Large intestine (tissue), 12 donors: ENCODE results near the gene TRHDE. TPM values are rescaled to one million over a fixed set of nuclear protein-coding genes. Genes with fewer than 3 reads are reported as not detected.

ENCODE experiments used
- DNase-seq, 2 donors: peaks; one replicate each; pipeline versions ENCODE4 v3.0.0 to v3.0.0-alpha.2; 2013
- H3K27ac ChIP-seq: one replicate; pipeline ENCODE4 v1.5.1; 2013; ENCODE audit warnings: low read length
- H3K27me3 ChIP-seq: 2 replicates; pipeline ENCODE4 v1.6.1; 2013; ENCODE audit warnings: low read length; ENCODE audit not compliant: control insufficient read depth, insufficient read depth
- H3K36me3 ChIP-seq: 2 replicates; pipeline ENCODE4 v1.6.1; 2013; ENCODE audit warnings: low read length; ENCODE audit not compliant: control insufficient read depth, insufficient read depth
- H3K4me1 ChIP-seq: one replicate; pipeline ENCODE4 v1.6.1; 2013; ENCODE audit warnings: low read length; ENCODE audit not compliant: control insufficient read depth, insufficient read depth
- H3K4me3 ChIP-seq: one replicate; pipeline ENCODE4 v1.5.1; 2013; ENCODE audit warnings: low read length
- H3K9me3 ChIP-seq: one replicate; pipeline ENCODE4 v1.6.1; 2013; ENCODE audit warnings: mild to moderate bottlenecking, low read depth, low read length, moderate library complexity; ENCODE audit not compliant: control insufficient read depth
- WGBS: methylation state at CpG from one replicate; pipeline ENCODE4 v1.1.5; 2013; ENCODE audit warnings: low lambda C conversion rate; ENCODE audit not compliant: insufficient coverage; 5-methylcytosine and 5-hydroxymethylcytosine counted together
- long read RNA-seq, 11 donors: transcript quantifications; one replicate each; lab custom pipeline, GENCODE V29; 2026
- polyA plus RNA-seq: library from polyadenylated mRNA; unstranded; fragments of 120-200 nt; gene quantifications from one replicate; pipeline ENCODE4 v1.2.1, GENCODE V29; 2013

The TRHDE gene
- polyA plus RNA-seq = 14.2 TPM
- long read RNA-seq, donor 1, partial matches to known transcripts = 5 of 5 reads
- long read RNA-seq, donor 1, other reads (novel, unspliced or antisense) = 0 of 5 reads
- long read RNA-seq, donor 2, partial matches to known transcripts = 51 of 58 reads
- long read RNA-seq, donor 2, other reads (novel, unspliced or antisense) = 7 of 58 reads
- long read RNA-seq, donor 3 = 0 reads
- long read RNA-seq, donor 4 = 0 reads
- long read RNA-seq, donor 5 = 0 reads
- long read RNA-seq, donor 6, full-length matches to known transcripts = 1 of 11 reads
- long read RNA-seq, donor 6, partial matches to known transcripts = 10 of 11 reads
- long read RNA-seq, donor 6, other reads (novel, unspliced or antisense) = 0 of 11 reads
- long read RNA-seq, donor 7 = 0 reads
- long read RNA-seq, donor 8, full-length matches to known transcripts = 1 of 46 reads
- long read RNA-seq, donor 8, partial matches to known transcripts = 45 of 46 reads
- long read RNA-seq, donor 8, other reads (novel, unspliced or antisense) = 0 of 46 reads
- long read RNA-seq, donor 9, full-length matches to known transcripts = 2 of 2 reads
- long read RNA-seq, donor 9, partial matches to known transcripts = 0 of 2 reads
- long read RNA-seq, donor 9, other reads (novel, unspliced or antisense) = 0 of 2 reads
- long read RNA-seq, donor 10, full-length matches to known transcripts = 1 of 17 reads
- long read RNA-seq, donor 10, partial matches to known transcripts = 16 of 17 reads
- long read RNA-seq, donor 10, other reads (novel, unspliced or antisense) = 0 of 17 reads
- long read RNA-seq, donor 11, full-length matches to known transcripts = 2 of 20 reads
- long read RNA-seq, donor 11, partial matches to known transcripts = 18 of 20 reads
- long read RNA-seq, donor 11, other reads (novel, unspliced or antisense) = 0 of 20 reads

- H3K27me3 ChIP-seq = peaks cover 15% of the 10 kb centered on the region
- peaks cover 4% of the 10 kb centered on the region for H3K9me3 ChIP-seq
- no peaks in the 10 kb centered on the region for H3K36me3 ChIP-seq
- H3K27ac ChIP-seq = peak within 1 kb of the TSS; percentile 94
- 0% methylated on average over 1 of the region's 60 CpGs for WGBS
- peak in 1 of 2 donors; percentile 67 for DNase-seq
- peaks cover 6% of the 10 kb centered on the region for H3K4me1 ChIP-seq
- peak within 1 kb of the TSS; percentile 89 for H3K4me3 ChIP-seq
Measured at GRCh38 chr12:72272091-72272661, at the start of gene TRHDE. TRHDE (plus strand) TSS chr12:72272370; CDS start chr12:72272644, 274 bp downstream.

DNA sequence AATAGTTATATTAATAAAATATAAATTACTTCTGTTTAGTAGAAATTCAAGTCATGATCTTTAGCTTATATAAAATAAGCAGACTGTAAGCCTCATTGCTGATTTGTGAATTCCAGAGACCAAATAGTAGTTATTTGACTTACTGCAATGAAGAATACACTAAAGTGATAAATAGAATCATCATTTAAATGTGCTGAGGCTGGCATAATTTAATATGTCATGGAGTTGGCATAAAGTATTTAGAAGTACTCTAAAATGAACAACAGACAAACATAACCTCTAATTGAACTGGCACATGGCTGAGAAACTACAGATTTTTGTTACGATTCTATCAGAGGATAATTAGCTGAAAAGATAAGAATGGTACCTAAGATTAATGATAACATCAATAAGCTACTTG lies 45.7 kb upstream of the TRHDE start:
- H3K4me1 ChIP-seq = no peaks in the 10 kb centered on the region
- no peak overlapping the region for H3K27ac ChIP-seq
- no peak for DNase-seq
- no peaks in the 10 kb centered on the region for H3K9me3 ChIP-seq
- H3K4me3 ChIP-seq = no peak overlapping the region
- no CpG with 5 or more reads among the region's 1 CpG for WGBS
- H3K36me3 ChIP-seq = no peaks in the 10 kb centered on the region
- no peaks in the 10 kb centered on the region for H3K27me3 ChIP-seq

GRCh38 chr12:72228424-72228823 lies 43.7 kb upstream of the TRHDE start:
- Histone ChIP-seq H3K36me3 (no peaks in the 10 kb centered on the region), H3K27ac (no peak overlapping the region), H3K27me3 (no peaks in the 10 kb centered on the region), H3K4me1 (no peaks in the 10 kb centered on the region), H3K9me3 (no peaks in the 10 kb centered on the region), H3K4me3 (no peak overlapping the region)
- no peak for DNase-seq

DNA sequence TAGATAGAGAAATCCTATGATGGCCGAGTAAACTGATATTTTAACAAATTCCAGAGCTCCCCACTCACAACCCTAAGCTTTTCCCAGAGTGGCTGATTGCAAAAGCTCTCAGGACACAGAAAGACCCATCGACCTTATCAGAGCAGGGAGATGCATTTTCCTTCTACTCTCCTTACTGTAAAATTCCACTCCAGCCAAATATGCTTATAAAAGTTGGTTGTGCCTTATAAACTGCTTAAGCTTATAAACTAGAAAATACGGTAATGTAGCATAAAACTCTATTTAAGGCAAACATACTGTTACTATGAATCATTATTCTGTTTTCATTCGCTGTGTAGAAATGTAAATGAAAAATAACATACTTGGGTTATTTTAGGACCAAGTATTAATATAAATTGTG lies 41.6 kb upstream of the TRHDE start:
- H3K9me3 ChIP-seq = no peaks in the 10 kb centered on the region
- H3K27ac ChIP-seq = no peak overlapping the region
- H3K36me3 ChIP-seq = no peaks in the 10 kb centered on the region
- no peaks in the 10 kb centered on the region for H3K27me3 ChIP-seq
- H3K4me1 ChIP-seq = no peaks in the 10 kb centered on the region
- no peak overlapping the region for H3K4me3 ChIP-seq
- no peak for DNase-seq
- WGBS = 80% methylated on average over 1 of the region's 4 CpGs

DNA sequence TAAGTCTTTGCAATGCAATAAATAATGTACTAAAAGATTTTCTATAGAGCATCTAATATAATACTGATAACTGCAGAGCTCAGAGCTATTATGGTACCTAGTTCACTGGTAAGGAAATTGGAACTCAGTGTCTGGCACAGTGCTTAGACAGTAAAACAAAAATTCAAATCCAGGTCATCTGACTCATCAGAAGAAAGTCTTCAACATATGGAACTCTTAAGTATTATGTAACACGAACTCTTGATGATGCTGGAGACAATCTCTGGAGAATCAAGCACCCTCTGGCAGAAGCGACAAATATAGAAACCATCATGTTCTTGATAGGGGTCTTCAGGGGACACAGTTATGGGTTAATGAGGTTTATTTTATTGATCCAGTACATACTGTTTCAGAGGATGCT lies 37.3 kb upstream of the TRHDE start:
- no CpG with 5 or more reads among the region's 2 CpGs for WGBS
- H3K27me3 ChIP-seq = no peaks in the 10 kb centered on the region

DNA sequence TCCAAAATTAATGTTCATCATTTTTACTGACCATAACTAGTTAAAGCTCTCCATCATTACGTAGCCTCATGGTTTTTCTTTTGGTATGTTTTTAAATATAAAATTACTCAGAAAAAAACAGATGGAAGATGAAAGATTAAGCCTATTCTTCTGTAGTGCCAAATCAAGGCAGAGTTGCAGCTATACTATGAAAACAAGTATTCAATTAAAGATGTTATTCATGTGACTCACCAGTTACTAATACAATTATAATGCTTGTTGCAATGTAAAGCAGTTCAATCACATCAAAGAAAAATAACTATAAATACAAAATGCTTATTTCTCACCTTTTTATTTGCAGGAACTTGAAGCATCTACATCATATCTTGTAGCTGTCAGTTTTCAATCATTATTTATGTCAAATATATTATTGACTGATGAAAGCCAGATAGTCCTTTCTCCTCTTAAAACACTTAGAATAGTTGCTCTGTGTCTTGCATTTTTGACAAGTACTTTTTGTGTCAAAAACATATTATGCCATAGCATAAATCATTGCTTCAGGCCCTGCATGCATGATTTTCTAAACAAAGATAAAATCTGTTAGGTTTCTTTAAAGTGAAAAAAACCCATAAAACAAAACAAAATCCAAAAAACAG lies 36.0 kb upstream of the TRHDE start:
- no peak overlapping the region for H3K27ac ChIP-seq
- no CpG with 5 or more reads among the region's 1 CpG for WGBS
- H3K4me1 ChIP-seq = no peaks in the 10 kb centered on the region
- no peaks in the 10 kb centered on the region for H3K27me3 ChIP-seq
- H3K9me3 ChIP-seq = no peaks in the 10 kb centered on the region
- H3K36me3 ChIP-seq = no peaks in the 10 kb centered on the region
- DNase-seq = no peak
- no peak overlapping the region for H3K4me3 ChIP-seq

More for the DNA sequence above, 37.3 kb upstream of the TRHDE start:
- no peaks in the 10 kb centered on the region for H3K36me3 ChIP-seq
- H3K27ac ChIP-seq = no peak overlapping the region
- H3K9me3 ChIP-seq = no peaks in the 10 kb centered on the region
- H3K4me1 ChIP-seq = no peaks in the 10 kb centered on the region
- no peak for DNase-seq
- H3K4me3 ChIP-seq = no peak overlapping the region

GRCh38 chr12:72241552-72241951 lies 30.6 kb upstream of the TRHDE start:
- WGBS = 93% methylated on average over 2 of the region's 3 CpGs
- no peaks in the 10 kb centered on the region for H3K4me1 ChIP-seq
- no peak overlapping the region for H3K27ac ChIP-seq
- H3K4me3 ChIP-seq = no peak overlapping the region
- H3K36me3 ChIP-seq = no peaks in the 10 kb centered on the region
- H3K9me3 ChIP-seq = no peaks in the 10 kb centered on the region
- no peaks in the 10 kb centered on the region for H3K27me3 ChIP-seq
- no peak for DNase-seq

DNA sequence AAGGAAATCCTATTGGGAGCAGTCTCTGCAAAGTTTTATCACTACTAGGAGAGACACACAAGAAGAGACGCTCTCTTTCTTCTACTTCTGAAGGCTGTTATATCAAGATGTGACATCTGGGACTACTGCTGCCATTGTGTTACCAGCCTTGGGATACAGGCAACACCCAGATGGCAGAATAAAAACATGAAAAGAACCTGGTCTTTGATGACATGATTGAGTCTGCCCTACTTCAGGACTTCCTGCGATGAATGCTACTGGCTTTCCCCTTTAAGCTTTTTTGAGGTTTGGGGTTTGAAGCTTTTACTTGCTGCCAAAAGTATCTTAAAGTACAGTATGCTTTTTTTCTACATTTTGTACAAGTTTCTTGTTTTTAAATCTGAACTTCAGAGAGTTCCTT lies 29.2 kb upstream of the TRHDE start:
- no peak overlapping the region for H3K4me3 ChIP-seq
- no peaks in the 10 kb centered on the region for H3K36me3 ChIP-seq
- H3K4me1 ChIP-seq = no peaks in the 10 kb centered on the region
- 100% methylated on average over 2 of the region's 2 CpGs for WGBS
- H3K27me3 ChIP-seq = no peaks in the 10 kb centered on the region
- H3K27ac ChIP-seq = no peak overlapping the region
- no peak for DNase-seq
- H3K9me3 ChIP-seq = no peaks in the 10 kb centered on the region

GRCh38 chr12:72246370-72246769 lies 25.8 kb upstream of the TRHDE start:
- Histone ChIP-seq H3K9me3 (no peaks in the 10 kb centered on the region), H3K27me3 (no peaks in the 10 kb centered on the region), H3K4me3 (no peak overlapping the region), H3K36me3 (no peaks in the 10 kb centered on the region), H3K4me1 (no peaks in the 10 kb centered on the region), H3K27ac (no peak overlapping the region)
- no peak for DNase-seq
- no CpG with 5 or more reads among the region's 4 CpGs for WGBS

DNA sequence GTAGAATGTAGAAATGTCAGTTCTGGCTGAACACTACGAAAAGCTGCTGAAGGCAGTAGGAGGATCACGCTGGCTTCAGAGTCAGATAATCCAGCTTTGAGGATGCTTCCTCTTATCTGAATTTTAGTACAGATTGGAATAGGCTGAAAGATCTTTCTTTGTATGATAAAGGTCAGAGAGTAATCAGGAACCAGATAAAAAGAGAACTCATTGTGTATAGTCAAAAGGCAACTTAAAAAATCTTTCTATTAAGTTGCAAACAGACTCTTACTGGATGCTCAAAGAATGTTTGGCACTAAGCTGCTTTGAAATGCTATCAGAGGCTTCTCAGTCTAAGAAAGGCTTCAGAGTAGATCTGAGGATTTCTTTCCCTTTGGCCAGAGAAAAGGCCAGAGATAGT lies 21.8 kb upstream of the TRHDE start:
- DNase-seq = no peak
- no peak overlapping the region for H3K27ac ChIP-seq
- WGBS = 67% methylated on average over 1 of the region's 2 CpGs

More for the DNA sequence above, 21.8 kb upstream of the TRHDE start:
- no peaks in the 10 kb centered on the region for H3K4me1 ChIP-seq
- peaks cover 4% of the 10 kb centered on the region for H3K36me3 ChIP-seq
- no peak overlapping the region for H3K4me3 ChIP-seq
- no peaks in the 10 kb centered on the region for H3K9me3 ChIP-seq
- H3K27me3 ChIP-seq = no peaks in the 10 kb centered on the region
